Transverse colon (tissue), 4 donors: ENCODE results near the gene THAP7.

Experiments
- POLR2A ChIP-seq: fragments of 450-650 bp; IDR thresholded peaks from one replicate; pipeline ENCODE4 v1.6.1; 2016; ENCODE audit warnings: antibody characterized with exemption, mild to moderate bottlenecking, moderate library complexity
- POLR2AphosphoS5 ChIP-seq, 3 donors: sonication (generic); formaldehyde crosslinking; IDR thresholded peaks; one replicate each; pipeline ENCODE4 v1.6.1; 2016; ENCODE audit warnings: antibody characterized with exemption in 3 of 3
- TF ChIP-seq, protein P1 (sequence below), 5 experiments: fragments of 200-600 bp in 3 of 5; fragments of 450-650 bp in 2 of 5; sonication (generic) in 3 of 5; IDR thresholded peaks; 1 replicate in 2 of 5; 2 replicates in 3 of 5; pipeline ENCODE4 v1.5.1; 2016 to 2017; ENCODE audit warnings: antibody characterized with exemption in 5 of 5, inconsistent platforms in 3 of 5, mild to moderate bottlenecking in 2 of 5, moderate library complexity in 1 of 5

DNA sequence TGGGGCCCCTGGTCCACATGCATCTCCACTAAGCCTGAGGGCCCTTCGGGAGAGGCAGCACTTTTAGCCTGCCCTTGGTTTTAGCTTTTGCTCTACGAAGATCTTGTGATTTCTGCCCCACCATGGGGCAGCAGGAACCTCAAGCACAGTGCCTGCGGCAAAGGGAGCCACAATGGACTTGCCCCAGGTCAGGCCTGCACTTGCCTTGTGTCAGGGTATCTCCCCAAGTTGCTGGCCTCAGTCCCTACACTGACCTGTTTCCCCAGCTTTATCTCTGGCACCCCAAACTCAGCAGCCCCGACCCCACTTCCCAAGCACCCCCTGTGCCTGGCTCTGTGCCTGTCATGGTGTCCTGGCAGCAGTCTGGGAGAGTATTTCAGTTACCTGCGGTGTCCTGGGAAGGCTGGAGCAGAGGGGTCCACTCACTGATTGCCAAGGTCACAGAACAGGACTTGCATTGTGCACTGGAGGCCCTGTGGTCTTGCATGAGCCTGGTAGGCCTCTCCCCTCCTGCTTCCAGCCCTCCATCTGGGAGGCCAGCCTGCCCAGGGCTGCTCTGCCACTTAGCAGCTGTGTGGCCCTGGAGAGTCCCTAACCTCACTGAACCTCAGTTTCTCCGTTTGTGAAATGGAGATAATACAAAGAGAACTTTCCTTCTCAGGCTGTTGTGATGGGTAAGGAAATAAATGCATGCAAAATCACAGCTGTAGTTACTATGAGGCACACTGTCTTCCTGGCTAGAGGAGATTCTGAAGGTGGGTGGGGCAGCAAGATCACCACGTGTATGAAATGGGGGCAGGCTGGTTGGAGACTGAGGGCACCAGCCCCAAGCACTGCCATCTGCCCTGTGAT, 38.5 kb downstream of the THAP7 start:
- TF ChIP-seq, protein P1, sequence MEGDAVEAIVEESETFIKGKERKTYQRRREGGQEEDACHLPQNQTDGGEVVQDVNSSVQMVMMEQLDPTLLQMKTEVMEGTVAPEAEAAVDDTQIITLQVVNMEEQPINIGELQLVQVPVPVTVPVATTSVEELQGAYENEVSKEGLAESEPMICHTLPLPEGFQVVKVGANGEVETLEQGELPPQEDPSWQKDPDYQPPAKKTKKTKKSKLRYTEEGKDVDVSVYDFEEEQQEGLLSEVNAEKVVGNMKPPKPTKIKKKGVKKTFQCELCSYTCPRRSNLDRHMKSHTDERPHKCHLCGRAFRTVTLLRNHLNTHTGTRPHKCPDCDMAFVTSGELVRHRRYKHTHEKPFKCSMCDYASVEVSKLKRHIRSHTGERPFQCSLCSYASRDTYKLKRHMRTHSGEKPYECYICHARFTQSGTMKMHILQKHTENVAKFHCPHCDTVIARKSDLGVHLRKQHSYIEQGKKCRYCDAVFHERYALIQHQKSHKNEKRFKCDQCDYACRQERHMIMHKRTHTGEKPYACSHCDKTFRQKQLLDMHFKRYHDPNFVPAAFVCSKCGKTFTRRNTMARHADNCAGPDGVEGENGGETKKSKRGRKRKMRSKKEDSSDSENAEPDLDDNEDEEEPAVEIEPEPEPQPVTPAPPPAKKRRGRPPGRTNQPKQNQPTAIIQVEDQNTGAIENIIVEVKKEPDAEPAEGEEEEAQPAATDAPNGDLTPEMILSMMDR (IDR thresholded peaks at IDR 0.05): no peak
- TF ChIP-seq POLR2A (no peak), POLR2AphosphoS5 (IDR thresholded peaks at IDR 0.05) (no peak)
